Fibroblast of lung (primary cell): Measurements from ENCODE around the gene KCNK18. TPM values are rescaled to one million over a fixed set of nuclear protein-coding genes. Genes with fewer than 3 reads are reported as not detected.

Source experiments
- DNase-seq, 2 donors: peaks; one replicate each; pipeline versions ENCODE4 v3.0.0 to v3.0.0-alpha.2; 2010; ENCODE audit warnings: low read depth in 2 of 2
- H2AFZ ChIP-seq: 2 replicates; pipeline ENCODE4 v1.5.1; 2012; ENCODE audit warnings: low read length, control low read depth, inconsistent platforms
- H3K27ac ChIP-seq: 2 replicates; pipeline ENCODE4 v1.5.1; 2011; ENCODE audit warnings: low read length, control low read depth; ENCODE audit not compliant: insufficient read depth
- H3K27me3 ChIP-seq: 2 replicates; pipeline ENCODE4 v1.5.1; 2011; ENCODE audit warnings: mild to moderate bottlenecking, low read length; ENCODE audit not compliant: control insufficient read depth, insufficient read depth
- H3K36me3 ChIP-seq: 2 replicates; pipeline ENCODE4 v1.5.1; 2011; ENCODE audit warnings: low read length; ENCODE audit not compliant: control insufficient read depth, insufficient read depth
- H3K4me1 ChIP-seq: 2 replicates; pipeline ENCODE4 v1.5.1; 2011; ENCODE audit warnings: low read length; ENCODE audit not compliant: control insufficient read depth, insufficient read depth; ENCODE audit errors: extremely low read depth
- H3K4me2 ChIP-seq: 2 replicates; pipeline ENCODE4 v1.5.1; 2011; ENCODE audit warnings: low read length, control low read depth; ENCODE audit not compliant: insufficient read depth; ENCODE audit errors: extremely low read depth
- H3K4me3 ChIP-seq, 4 experiments: fragments of 200-600 bp in 1 of 4; sonication (generic) in 1 of 4; replicated peaks in 1 of 4; 2 replicates each; pipeline ENCODE4 v1.5.1; 2011 to 2016; ENCODE audit warnings: low read length in 4 of 4, low read depth in 3 of 4, mild to moderate bottlenecking in 3 of 4, control low read depth in 2 of 4, inconsistent platforms in 1 of 4, mixed read lengths in 1 of 4; ENCODE audit not compliant: insufficient read depth in 1 of 4; ENCODE audit errors: control extremely low read depth in 1 of 4
- H3K79me2 ChIP-seq: 2 replicates; pipeline ENCODE4 v1.5.1; 2012; ENCODE audit warnings: mild to moderate bottlenecking, low read length, inconsistent platforms; ENCODE audit not compliant: control insufficient read depth, insufficient read depth
- H3K9ac ChIP-seq: 2 replicates; pipeline ENCODE4 v1.5.1; 2011; ENCODE audit warnings: mild to moderate bottlenecking, low read length, control low read depth; ENCODE audit not compliant: insufficient read depth
- H3K9me3 ChIP-seq: 2 replicates; pipeline ENCODE4 v1.5.1; 2012; ENCODE audit warnings: low read depth, low read length; ENCODE audit not compliant: control insufficient read depth, insufficient read depth
- H4K20me1 ChIP-seq: 2 replicates; pipeline ENCODE4 v1.5.1; 2011; ENCODE audit warnings: low read length; ENCODE audit not compliant: control insufficient read depth, insufficient read depth; ENCODE audit errors: extremely low read depth
- CTCF ChIP-seq, 2 donors: IDR thresholded peaks in 1 of 2; conservative IDR thresholded peaks in 1 of 2; 1 replicate in 1 of 2; 2 replicates in 1 of 2; pipeline ENCODE4 v1.5.1; 2011 to 2012; ENCODE audit warnings: low read length in 2 of 2, control low read depth in 1 of 2, inconsistent platforms in 1 of 2, low read depth in 1 of 2, mild to moderate bottlenecking in 1 of 2
- EZH2 ChIP-seq: IDR thresholded peaks from 2 replicates; pipeline ENCODE4 v1.5.1; 2012; ENCODE audit warnings: low read length, control low read depth, mild to moderate bottlenecking; ENCODE audit errors: missing control alignments
- polyA plus RNA-seq, 2 donors: library from polyadenylated mRNA; depleted of rRNA in 1 of 2; stranded (reverse) in 1 of 2; unstranded in 1 of 2; fragments of >200 nt; gene quantifications; 2 replicates each; pipeline ENCODE4 v1.2.1, GENCODE V29; 2011 to 2012; ENCODE audit warnings: missing spikeins in 1 of 2
- total RNA-seq: library from RNA; depleted of rRNA; stranded (reverse); fragments of >200 nt; gene quantifications from 2 replicates; pipeline ENCODE4 v1.2.1, GENCODE V29; 2014

The KCNK18 gene
- total and polyA plus RNA-seq, 2 donors (not counting 1 experiment from before 2014, with no cell fraction given), result not detected

- H4K20me1 ChIP-seq, result no peaks in the 10 kb centered on the region
- H3K79me2 ChIP-seq, result no peaks in the 10 kb centered on the region
- H3K4me1 ChIP-seq, result no peaks in the 10 kb centered on the region
- TF ChIP-seq CTCF (conservative IDR thresholded peaks at IDR 0.05 in 1 of 2, IDR thresholded peaks at IDR 0.05 in 1 of 2; ENCODE audit: low read depth in 1 of 2, low read length in 2 of 2) (no peak), EZH2 (no peak)
- H3K36me3 ChIP-seq, result no peaks in the 10 kb centered on the region
- H2AFZ ChIP-seq, result no peak overlapping the region
- no peaks in the 10 kb centered on the region for H3K27me3 ChIP-seq
- no peak overlapping the region for H3K4me2 ChIP-seq
- DNase-seq, result no peak
- H3K9me3 ChIP-seq, result no peaks in the 10 kb centered on the region
- H3K27ac ChIP-seq, result no peak overlapping the region
- H3K9ac ChIP-seq, result no peak overlapping the region
- H3K4me3 ChIP-seq, result no peak overlapping the region
Measured at GRCh38 chr10:117222976-117223692, 25.8 kb downstream of the KCNK18 start.

GRCh38 chr10:117223693-117224430 is 26.6 kb downstream of the KCNK18 start:
- Histone ChIP-seq H3K4me1 (no peaks in the 10 kb centered on the region), H3K4me2 (no peak overlapping the region), H3K4me3 (no peak overlapping the region), H3K27me3 (no peaks in the 10 kb centered on the region), H3K9me3 (no peaks in the 10 kb centered on the region), H4K20me1 (no peaks in the 10 kb centered on the region), H3K27ac (no peak overlapping the region), H3K9ac (no peak overlapping the region), H3K79me2 (no peaks in the 10 kb centered on the region), H2AFZ (no peak overlapping the region), H3K36me3 (no peaks in the 10 kb centered on the region)
- DNase-seq, result no peak
- TF ChIP-seq CTCF (conservative IDR thresholded peaks at IDR 0.05 in 1 of 2, IDR thresholded peaks at IDR 0.05 in 1 of 2; ENCODE audit: low read depth in 1 of 2, low read length in 2 of 2) (no peak), EZH2 (no peak)

- Histone ChIP-seq H3K9me3 (no peaks in the 10 kb centered on the region), H3K4me3 (no peak overlapping the region), H3K4me2 (no peak overlapping the region), H3K27me3 (no peaks in the 10 kb centered on the region), H3K79me2 (no peaks in the 10 kb centered on the region), H3K27ac (no peak overlapping the region), H3K9ac (no peak overlapping the region), H3K4me1 (no peaks in the 10 kb centered on the region), H2AFZ (no peak overlapping the region), H4K20me1 (no peaks in the 10 kb centered on the region), H3K36me3 (no peaks in the 10 kb centered on the region)
- TF ChIP-seq EZH2 (no peak), CTCF (conservative IDR thresholded peaks at IDR 0.05 in 1 of 2, IDR thresholded peaks at IDR 0.05 in 1 of 2; ENCODE audit: low read depth in 1 of 2, low read length in 2 of 2) (no peak)
- no peak for DNase-seq
Measured at GRCh38 chr10:117224881-117225280, 27.6 kb downstream of the KCNK18 start.
